NOMO-1 (cell line): ENCODE measurements around the gene PDP2.
"Not testable (repeated sequence)": the region's sequence is repeated elsewhere in the genome, so short reads cannot be mapped to it uniquely, and the experiment has no call there.

Source experiments
- DNase-seq, 2 experiments: peaks; one replicate each; lab custom pipeline; 2025; ENCODE audit not compliant: unreplicated experiment in 2 of 2; lab: John Stamatoyannopoulos, UW

PDP2 gene

DNA sequence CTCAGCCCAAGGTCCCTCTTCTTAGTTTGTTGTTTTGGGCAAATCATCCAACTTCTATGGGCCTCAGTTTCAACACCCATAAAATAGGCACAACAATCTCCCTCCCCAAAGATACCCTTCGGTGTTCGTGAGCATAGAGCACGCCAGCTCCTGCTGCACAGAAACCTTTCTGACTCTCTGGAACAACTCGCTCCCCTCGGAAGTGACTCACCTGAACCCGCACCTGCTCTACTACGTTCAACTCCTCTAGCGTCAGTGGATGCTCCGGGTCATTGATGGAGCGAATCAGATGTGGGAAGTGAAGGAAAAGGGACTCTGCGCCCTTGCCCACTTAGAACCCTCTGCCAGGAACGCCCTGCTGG lies 53.4 kb downstream of the PDP2 start:
- no peak for DNase-seq

DNA sequence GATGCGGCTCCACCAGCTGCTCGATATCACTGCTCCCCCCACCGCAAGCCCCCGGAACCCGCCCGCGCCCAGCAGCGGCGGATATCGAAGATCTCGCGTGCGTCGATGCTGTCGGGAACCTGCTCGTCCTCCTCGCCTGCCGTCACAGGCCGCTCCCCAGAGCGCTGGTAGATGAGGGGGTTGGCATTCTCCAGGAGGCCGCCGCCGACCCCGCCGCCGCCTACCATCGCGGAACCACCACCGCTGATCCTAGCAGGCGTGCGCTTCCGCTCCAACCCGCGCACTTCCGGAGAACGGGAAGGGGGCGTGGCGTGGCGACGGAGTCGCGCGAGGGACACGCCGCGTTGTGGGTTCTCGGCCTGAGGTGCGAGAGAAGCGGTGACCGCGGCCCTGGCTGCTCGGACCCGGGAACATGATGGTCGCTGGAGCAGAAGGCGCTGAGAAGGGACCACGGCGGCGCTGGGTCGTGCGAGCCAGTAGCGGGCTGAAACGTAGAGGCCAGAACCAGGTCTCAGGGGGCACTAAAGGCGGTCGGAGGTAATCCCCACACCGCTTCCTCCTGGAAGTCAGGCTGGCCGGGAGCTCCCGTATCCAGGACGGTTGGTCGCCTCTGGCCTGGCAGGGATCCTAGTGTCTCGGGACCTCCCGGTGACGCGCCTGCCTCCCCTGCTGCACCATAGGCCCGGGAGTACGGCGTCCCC lies 54.0 kb downstream of the PDP2 start, which contains the start of gene CIAO2B:
Gene CIAO2B (minus strand): TSS at position 265 of the 701 bp plus-strand sequence. CDS start 38 bp downstream, at position 227.
- DNase-seq: peak; percentile 69 to 70

DNA sequence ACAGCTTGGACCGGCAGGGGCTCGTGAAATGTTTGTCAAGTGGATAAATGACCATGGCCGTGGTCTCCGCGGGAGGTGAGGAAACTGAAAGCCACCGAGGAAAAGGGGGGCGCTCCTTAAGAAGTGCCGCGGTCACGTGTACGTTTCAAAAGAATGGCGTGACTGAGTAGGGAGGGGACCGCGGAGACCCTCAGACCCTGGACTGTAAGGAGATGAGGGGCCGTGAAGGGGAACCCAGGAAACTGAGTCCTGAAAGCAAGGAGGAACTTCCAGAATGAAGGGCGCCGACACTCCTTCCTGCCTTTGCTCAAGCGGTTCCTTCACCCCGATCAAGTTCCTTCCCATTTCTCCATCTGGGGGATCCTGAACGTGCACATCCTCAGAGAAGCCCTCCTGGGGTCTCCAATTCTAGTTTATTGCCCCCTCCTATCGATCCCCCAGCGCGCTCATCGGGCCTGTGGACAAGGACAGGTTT lies 54.6 kb downstream of the PDP2 start:
- not testable (repeated sequence) for DNase-seq

DNA sequence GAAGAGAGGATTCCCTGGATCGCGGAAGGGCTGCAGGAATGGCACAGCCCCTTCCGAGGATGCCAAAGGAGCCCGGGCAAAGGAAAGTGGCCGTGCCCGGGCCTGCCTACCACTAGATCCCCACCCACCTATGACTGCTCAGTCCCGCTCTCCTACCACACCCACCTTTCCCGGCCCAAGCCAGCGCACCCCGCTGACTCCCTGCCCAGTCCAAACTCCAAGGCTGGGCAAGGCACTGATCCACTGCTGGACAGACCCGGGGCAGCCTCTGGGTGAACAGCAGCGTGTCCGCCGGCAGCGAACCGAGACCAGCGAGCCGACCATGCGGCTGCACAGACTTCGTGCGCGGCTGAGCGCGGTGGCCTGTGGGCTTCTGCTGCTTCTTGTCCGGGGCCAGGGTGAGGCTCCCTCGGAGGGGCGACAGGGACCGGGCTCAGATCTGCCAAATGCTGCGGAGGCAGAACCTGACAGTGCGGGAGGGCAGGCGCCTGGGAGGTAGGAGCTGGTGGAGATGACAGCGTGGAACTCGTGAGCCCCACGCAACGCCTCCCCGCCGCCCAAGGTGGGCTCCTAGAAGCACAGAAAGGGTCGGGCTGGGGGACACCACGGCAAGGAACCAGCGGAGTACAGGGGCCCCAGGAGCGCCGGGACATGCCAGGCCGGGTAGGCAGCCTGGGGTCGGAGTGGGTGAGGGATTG lies 55.1 kb downstream of the PDP2 start, which contains the start of gene CES2:
Gene CES2 (plus strand): TSS at position 203 of the 698 bp plus-strand sequence. CDS start 120 bp downstream, at position 323.
- DNase-seq: no peak

DNA sequence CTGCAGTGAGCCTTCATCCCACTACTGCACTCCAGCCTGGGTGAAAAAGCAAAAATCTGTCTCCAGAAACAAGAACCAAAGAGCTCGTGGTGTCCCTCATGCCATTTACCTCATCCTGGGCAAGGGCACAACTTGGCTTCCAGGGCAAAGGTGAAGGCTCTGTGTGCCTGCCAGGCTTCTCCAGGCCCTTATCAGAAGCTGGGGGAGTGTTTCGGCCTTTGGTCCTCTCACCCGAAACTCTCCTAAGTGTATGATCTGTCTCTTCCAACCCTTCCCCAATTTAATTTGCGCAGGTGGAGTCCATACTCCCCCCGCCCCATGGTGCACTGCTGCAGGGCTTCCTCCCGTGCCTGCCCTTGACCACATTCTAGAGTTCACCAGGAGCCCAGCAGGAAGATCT lies 56.1 kb downstream of the PDP2 start:
- no peak for DNase-seq

DNA sequence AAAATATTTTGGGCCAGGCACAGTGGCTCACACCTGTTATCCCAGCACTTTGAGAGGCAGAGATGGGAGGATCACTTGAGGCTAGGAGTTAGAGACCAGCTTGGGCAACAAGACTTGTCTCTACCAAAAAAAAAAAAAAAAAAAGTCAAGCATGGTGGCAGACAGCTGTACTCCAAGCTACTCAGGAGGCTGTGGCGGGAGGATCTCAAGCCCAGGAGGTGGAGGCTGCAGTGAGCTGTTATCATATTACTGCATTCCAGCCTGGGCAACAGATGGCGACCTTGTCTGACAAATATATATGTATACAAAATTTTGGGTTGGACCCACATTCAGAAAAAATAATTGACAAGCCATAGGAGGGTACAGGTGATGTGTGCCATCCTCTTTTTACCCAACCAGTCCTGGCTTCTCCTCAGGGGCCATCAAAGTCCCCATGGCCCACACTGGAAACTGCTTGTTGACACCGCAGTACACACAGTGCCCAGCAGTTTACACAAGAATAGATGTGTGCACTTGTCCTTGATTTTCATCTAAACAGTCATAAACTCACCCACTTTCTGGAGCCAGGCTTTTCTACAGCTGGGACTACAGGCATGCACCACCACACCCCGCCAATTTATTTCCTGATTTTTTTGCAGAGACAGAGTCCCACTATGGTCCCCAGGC lies 56.7 kb downstream of the PDP2 start:
- no peak for DNase-seq

DNA sequence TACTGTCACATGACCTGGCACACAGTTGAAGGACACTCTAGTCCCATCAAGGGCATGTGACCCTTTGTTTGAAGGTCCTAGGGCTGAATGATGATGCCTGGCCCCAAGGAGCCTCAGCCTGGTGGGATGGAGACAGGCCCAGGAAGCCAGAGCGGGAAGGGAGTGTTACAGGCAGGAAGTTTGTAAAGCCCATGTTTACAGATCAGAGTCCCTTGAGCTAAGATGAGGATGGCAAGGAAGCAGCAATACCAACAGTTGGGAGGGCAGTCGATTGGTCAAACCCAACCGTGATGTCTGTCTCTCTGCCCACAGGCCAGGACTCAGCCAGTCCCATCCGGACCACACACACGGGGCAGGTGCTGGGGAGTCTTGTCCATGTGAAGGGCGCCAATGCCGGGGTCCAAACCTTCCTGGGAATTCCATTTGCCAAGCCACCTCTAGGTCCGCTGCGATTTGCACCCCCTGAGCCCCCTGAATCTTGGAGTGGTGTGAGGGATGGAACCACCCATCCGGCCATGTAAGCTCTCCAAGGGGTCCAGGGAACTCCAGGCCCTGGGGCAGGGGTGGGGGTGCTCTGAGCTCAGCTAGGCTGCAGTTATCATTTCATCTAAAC lies 57.5 kb downstream of the PDP2 start:
- DNase-seq: no peak

DNA sequence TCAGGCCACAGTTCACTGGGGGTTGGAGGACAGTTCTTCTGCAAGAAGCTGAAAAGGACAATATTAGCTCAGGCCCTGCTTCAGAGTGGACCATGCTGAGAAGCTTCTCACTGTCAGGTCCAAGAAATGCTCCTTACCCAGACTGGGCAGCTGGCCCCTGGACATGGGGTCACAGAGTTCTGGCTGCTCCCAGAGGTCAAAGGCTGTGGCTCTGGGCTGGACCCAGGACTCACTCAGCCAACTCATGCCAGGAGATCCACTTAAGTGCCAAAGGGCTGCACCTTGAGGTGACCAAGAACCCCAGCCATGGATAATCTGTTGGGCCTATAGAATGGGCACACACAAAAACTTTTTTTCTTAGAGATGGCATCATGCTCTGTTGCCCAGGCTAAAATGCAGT lies 59.1 kb downstream of the PDP2 start:
- DNase-seq: no peak

DNA sequence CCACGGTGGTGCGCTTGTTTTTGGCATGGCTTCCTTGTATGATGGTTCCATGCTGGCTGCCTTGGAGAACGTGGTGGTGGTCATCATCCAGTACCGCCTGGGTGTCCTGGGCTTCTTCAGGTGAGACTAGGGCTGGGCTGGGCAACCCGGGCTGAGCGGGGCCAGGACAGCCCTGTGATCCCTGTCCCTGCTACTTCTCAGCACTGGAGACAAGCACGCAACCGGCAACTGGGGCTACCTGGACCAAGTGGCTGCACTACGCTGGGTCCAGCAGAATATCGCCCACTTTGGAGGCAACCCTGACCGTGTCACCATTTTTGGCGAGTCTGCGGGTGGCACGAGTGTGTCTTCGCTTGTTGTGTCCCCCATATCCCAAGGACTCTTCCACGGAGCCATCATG lies 59.9 kb downstream of the PDP2 start:
- no peak for DNase-seq
